Stimulated activated CD8-positive, alpha-beta memory T cell treated with anti-CD3 and anti-CD28 coated beads, Interleukin-4, amount 100 ng/mL, for 48 hours (primary cell): ENCODE measurements around the gene ALOX15.
"Not testable (repeated sequence)": the region's sequence is repeated elsewhere in the genome, so short reads cannot be mapped to it uniquely, and the experiment has no call there.

Source experiments
- DNase-seq: peaks from one replicate; pipeline ENCODE4 v3.0.0-alpha.2; 2020

Gene ALOX15

DNA sequence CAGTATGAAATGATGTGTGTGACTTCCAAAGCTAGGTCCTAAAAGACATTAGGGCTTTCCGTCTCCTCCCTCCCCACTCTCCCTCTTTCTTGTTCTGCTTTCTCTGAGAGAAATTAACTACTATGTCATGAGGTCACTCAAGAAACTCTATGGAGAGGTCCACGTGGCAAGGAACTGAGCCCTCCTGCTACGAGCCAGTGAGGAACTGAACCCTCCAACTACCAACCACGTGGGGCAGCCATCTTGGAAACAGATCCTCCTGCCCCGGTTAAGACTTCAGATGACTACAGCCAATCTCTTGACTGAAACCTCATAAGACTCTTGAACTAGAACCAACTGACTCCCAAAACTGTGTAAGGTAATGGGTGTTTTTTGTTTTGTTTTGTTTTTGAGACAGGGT lies 4.2 kb upstream of the ALOX15 start:
- DNase-seq: no peak

DNA sequence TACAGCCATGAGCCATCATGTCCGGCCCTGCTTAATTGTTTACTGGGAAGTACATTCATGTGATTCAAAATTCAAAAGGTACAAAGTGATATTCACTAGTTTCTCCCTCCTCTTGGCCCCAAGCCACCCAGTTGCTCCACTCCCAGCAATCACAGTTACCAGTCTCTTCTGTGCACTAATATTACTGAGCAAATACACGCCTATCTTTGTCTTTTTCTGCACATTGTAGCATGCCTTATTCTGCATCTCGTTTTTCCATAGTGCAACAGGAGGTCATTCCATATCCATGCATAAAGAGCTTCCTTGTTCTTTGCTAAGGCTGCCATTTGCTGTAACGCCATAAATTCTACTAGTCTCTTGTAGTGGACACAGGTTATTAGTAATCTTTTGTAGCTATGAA lies 2.2 kb upstream of the ALOX15 start:
- DNase-seq: no peak

DNA sequence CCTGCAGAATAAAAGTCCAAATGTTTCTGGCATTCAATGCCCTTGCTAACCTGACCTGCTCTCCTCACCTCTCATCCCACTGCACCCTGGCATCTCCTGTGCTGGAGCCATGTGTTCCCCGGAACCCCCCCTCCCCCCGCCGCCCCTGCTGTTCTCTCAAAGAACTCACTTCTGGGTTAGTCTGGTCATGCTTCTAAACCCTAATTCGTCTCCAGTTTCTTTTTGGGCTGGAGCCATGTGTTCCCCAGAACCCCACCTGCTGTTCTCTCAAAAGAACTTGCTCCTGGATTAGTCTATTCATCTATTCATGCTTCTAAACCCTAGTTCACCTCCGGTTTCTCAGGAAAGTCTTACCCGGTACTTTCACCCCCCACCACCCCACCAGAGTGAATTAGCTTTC lies 808 bp upstream of the ALOX15 start:
- DNase-seq: no peak

DNA sequence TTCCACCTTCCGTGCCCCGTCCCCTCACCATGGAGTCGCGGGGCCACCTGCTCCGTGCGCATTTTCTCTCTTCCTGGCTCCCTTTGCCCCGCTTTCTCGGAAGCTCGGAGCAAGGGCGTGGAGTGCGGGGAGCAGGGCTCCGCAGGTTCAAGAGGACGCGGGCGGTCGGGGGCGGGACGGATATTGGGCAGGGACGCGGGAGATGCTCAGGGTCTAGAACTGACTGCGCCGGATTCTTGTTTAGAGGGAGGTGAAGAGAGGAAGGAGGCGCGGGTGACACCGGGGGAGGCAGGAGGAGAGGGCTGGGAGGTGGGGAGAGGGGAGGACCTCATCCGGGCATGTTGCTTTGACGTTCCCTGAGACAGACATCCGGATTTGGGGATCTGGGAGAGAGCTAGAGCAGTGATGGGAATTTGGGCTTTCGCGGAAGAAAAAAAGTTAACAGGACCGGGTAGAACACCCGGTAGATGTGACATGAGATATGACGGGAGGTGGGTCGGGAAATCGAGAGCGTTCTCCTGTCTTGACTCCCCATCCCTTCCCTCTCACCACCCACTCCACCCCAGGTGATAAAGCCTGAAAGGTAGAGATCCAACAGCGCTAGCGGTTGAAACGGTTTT lies 799 bp downstream of the ALOX15 start:
- not testable (repeated sequence) for DNase-seq

DNA sequence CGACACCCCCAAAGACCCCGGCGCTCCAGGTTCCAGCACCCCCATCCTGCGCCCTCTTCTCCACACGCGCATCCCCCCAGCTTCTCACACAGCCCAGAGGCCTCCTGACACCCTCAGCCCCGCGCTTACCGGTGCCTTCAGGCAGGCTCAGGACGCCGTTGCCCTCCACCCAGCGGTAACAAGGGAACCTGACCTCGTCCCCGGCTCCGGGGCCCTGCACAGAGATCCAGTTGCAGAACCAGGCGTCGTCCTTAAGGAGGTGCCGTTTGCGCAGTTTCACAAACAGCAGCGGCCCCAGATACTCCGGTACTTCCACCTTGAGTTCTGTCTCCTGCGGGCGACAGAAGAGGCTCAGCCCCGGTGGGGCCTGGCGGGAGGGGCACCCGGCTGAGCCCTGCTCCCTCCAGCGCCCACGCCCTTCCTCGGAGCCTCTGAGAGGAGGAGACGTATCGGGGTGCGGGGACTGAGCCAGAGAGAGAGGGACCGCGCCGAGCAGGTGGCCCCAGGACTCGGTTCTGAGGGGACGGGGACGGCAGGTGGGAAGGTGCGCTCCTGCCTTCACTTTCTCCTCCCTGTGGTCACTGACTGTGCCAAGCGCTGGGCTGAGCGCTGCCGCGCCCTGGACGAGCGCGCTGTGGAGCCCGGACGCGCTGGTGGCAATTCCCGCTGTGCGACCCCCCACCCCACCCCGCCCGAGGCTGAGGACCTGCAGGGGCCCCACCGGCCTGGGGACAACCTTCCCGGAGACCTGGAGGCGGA lies 2.0 kb downstream of the ALOX15 start:
- DNase-seq: peak; percentile 55

DNA sequence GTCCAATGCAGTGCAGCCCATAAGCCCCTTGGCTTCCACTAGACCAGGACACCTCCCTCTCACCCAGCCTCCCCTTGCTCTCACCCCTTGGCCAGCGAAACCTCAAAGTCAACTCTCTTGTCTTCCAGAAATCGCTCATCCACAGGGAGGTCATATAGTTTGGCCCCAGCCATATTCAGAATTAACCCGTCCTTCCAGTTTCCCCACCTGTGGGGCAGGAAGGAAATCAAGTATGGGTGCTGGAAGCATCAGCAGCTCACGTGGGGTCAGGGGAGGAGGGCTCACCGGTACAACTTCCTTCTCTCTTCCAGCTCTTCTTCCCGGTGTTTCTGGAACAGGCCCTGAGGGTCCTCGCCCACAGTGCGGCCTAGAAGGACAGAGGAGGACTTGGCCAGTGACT lies 2.7 kb downstream of the ALOX15 start:
- DNase-seq: not testable (repeated sequence)

DNA sequence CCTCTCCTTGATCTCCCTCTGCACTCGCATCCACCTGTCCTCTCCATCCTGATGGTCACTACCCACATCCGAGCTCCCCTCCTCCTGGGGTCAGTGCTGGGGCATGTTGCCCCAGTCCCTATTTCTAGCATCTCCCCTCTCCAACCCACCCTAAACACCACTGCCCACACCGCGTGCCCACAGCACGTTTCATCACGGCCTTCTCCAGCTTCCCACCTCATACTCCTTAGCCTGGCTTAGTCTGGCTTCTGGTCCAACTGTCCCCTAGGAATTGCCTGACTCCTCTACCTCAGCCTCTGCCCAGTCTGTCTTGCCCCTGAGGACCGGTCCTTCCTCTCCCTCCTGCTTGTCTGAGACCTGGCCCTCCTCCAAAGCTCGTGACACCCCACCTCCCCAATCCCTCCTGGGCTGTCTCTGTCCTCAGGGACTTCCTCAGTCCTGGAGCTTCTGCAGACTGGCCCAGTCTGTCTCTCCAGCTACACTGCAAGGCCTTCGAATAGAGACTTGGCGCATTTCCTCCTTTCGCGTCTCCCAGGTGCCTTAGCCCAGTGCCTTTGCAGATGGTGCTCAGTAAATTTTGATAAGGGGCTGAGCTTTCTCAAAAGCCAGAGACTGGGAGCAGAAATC lies 4.9 kb downstream of the ALOX15 start:
- no peak for DNase-seq

DNA sequence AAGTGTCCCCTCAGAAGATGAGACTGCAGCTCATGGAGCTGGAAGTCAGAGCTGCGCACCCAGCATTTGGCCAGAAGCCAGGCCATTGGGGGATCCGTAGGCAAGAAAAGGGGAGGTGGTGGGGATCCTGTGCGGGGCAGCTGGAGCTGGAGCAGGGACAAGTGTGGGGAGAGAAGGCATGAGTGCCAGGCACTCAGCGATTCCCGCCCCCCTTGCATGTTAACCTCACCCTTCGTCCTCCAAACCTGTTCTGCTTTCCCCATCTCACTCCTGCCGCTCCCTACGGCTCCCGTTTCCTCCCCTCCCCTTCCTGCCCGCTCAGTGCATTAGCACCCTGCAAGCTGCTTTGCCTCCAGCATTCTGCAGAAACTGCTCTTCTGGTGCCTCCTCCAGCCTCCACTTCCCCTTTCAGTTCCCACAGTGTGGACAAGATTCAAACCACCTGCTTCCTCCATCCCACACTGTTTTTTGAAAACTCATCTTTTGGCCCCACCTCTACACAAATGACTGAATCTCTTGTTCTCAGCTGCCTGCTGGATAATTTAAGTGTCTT lies 5.6 kb downstream of the ALOX15 start:
- DNase-seq: peak; percentile 28

DNA sequence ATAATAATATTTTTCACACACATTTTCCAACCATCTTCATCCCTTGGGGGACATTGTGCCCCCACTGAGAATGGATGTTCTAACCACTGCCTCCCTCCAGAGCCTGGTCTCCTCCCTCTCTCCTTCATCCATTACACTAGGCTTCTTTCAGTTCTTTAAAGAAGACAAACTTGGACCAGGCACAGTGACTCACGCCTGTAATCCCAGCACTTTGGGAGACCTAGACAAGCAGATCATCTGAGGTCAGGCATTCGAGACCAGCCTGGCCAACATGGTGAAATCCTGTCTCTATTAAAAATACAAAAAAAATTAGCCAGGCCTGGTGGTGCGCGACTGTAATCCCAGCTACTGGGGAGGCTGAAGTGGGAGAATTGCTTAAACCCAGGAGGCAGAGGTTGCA lies 6.5 kb downstream of the ALOX15 start:
- no peak for DNase-seq

DNA sequence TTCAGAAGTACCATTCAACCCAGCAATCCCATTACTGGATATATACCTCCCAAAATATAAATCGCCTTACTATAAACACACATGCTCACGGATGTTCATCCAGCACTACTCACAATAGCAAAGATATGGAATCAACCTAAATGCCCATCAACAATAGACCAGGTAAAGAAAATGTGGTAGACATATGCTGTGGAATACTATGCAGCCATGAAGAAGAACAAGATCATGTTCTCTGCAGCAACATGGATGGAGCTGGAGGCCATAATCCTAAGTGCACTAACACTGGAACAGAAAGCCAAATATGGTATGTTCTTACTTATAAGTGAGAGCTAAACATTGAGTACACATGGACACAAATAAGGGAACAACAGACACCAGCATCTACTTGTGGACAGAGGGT lies 7.8 kb downstream of the ALOX15 start:
- DNase-seq: no peak

DNA sequence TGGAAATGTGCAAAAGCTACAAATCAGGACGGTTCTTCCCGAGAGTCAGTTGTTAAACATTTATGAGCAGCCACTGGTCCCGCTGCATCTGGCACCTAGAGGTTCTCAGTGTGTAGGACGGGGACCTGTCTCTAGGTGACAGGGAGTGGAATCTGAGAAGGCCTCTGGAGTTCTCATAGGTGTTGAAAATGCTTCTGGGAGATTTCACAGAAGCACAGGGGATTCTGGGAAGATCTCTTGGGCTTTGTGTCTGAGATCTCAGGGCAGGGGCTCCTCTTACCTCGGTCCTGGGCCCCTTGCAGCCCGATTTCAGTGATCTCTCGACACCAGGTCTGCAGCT lies 8.9 kb downstream of the ALOX15 start:
- no peak for DNase-seq

DNA sequence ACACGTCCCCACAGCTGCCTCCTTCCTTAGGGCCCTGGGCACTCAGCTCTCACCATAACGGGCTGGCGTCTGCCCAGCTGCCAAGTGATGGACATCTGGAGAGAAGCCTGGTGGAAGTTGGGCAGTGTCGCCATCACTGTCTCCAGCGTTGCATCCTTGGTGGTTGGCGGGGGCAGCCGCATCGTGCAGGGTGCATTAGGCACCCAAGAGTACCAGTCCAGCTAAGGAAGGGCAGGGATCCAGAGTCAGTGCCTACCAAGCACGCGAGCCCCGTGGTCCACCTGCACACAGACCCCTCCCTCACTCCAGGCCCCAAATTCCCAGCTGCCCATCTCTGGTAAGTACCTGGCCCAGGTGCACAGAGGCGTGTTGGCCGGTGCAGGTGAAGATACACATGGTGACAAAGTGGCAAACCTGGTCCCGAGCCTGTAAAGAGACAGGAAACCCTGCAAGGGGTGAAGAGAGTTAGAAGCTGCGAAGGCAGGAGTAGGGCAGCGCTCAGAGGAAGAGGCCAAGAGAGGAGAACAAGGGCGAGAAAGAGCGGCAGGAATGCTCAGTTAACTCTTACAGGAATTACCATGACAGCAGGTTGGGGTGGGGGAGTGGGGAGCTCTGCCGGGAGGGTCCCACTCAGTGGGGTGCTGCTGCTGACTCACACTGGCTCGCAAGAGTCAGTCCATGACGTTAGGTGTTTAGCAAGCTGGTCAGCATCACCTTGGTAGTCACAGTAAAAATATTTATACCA lies 9.5 kb downstream of the ALOX15 start:
- DNase-seq: no peak

DNA sequence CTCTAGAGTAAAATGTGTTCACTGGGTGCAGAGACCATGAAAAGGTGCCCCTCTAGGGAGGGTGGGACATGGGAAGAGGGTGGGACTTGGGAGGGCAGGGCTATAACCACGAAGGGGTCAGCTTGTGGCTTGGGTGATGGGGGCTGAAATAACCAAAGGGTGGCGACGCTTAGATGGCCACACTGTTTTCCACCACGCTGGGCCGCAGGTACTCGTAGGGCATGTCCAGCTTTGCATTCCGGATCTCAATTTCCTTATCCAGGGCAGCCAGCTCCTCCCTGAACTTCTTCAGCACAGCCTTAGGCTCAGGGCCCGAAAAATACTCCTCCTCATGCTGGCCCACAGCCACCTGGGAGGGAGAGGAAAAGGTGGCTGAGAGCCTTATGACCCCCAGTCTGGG lies 10.0 kb downstream of the ALOX15 start:
- DNase-seq: no peak

DNA sequence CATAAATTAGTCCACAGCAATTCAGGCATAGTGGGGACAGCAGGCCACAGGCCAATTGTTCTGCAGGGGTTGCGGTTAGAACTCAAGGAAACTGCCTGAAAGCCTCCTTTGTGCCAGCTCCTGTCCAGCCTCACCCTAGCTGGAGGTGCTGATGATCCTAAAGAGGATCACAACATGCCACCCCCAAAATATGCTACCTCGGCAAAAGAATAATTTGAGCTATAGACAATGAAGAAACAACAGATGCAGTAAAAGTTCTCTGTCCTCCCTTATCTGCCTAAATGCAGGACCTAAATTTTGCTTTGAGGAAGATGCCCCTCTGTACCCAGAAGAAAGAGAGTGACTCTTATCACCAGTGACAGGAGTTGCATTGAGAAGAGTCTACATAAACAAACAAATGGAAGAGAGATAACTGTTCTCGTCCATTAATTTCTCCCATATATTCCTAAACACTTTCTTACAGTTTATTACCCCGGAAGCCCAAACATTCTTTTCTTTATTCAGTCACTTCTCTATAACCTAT lies 14.7 kb downstream of the ALOX15 start:
- no peak for DNase-seq

DNA sequence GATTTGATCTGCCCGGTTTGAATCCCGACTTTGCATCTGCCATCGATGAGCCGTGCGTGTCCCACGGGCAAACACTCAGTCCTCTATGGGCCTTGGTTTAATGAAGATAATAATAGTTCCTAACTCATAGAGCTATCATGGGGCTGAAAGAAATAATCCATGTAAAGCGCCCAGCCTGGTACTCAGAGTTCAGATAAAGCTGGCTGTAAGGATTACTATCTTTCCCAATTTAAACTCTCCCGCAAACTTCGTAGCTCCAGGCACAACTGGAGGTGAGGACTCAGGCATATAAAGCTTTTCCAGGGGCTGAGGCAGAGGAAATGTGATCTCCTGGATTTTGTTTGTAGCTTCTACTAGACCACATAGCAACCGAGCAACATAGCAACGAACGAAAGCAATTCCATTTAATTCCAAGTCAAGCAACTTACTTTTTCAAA lies 16.3 kb downstream of the ALOX15 start:
- no peak for DNase-seq

DNA sequence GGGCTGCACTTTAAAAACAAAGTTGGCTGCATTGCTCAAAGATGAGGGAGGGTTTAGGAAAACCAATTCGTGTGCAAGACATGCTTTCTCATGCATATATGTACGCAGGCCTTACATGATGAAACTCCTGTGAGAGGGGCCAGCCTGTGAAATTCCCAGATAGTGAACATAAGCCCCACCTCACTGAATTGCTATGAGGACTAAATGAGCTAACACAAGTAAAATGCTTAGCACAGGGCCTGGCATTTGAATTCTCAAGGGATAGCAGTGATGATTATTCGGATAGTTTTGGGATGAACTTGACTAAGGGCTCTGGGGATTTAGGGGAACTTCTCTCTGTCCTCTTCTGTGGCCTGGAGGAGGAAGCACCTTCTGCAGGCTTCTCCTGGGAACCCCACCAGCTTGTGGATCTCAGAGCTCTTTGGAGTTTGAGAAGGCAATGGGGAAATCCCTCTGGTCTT lies 17.0 kb downstream of the ALOX15 start:
- not testable (repeated sequence) for DNase-seq

DNA sequence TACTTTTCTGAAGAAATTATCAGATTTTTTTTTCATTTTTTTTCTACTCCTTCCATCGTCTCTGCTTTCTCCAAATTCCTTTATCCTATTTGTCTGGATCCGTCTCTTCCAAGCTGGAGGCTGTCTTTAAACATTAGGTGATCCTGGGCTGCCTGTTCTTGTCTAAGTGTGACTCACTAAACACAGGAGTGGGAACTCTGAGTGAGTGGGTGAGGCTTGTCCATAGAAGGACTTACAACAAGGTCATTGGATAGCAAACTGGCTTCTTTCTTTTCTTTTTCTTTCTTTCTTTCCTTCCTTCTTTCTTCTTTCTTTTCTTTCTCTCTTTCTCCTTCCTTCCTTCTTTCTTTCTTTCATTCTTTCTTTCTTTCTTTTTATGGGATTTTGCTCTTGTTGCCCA lies 18.2 kb downstream of the ALOX15 start:
- no peak for DNase-seq

DNA sequence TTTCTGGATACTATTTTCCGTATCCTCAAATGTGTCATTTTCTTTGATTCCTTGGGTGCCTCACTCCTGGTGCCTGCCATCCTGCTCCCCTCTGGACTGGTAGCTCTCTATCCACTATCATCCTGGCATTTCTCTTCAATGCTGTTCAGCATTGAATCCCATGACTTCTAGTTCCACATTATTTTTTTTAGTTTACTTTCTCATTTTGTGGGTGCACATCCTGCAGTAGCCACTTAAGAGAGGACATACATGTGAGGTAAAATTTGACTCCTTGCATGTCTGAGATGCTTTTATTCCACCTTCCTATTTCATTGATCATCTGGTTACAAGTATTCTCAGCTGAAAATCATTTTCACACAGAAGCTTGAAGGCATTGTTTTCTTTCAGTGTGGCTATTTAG lies 19.1 kb downstream of the ALOX15 start:
- DNase-seq: no peak

DNA sequence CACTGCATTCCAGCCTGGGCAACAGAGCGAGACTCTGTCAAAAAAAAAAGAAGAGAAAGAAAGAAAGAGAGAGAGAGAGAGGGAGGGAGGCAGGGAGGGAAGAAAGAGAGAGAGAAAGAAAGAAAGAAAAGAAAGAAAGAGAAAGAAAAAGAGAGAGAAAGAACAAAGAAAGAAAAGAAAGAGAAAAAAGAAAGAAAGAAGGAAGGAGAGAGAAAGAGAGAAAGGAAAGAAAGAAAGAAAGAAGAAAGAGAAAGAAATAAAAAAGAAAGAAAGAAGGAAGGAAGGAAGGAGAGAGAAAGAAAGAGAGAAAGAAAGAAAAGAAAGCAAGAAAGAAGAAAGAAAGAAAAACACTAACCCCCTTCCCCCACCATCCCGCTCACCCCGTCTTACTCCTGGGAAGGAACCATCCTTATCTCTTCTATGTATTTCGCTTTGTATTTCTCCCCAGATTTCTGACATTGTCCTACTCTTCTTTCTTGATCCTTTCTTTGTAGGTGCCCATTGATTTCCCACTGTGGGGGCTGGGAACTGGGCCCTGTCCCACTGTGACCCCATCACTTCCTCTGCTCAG lies 20.9 kb downstream of the ALOX15 start:
- DNase-seq: no peak

DNA sequence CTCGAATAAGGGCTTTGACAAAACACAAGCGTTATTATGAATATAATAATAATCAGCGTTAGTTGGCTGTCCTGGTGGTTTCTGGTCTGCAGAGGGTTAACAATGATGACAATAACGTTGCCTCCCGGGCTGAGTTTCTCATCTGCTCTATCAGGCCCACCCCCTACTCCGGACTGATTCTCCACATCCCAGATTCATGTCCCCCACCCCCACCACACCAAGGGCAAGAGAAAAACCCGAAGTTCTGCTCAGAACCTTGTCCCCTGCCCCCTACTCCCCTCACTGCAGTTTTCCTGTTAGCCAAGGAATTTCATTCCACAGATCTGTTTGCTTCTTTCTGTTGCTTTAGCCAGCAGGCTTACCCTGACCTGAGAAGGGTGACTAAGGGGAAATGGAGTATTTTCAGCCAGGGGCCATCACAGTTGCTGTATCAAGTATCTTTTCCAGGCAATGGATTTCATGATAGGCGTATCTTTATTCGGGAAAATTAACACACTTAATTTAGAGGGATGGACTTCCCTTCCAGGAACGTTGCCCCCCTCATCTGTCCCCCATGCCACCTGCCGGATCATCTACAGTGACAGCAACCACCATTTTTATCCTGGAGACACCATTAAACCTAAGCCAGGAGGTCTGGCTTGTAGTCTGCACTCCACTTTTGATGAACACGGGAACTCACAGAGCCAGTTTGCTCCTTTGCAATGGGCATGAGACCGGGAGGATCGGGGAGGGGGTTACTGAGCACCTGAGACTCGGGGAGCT lies 23.7 kb downstream of the ALOX15 start:
- DNase-seq: no peak

DNA sequence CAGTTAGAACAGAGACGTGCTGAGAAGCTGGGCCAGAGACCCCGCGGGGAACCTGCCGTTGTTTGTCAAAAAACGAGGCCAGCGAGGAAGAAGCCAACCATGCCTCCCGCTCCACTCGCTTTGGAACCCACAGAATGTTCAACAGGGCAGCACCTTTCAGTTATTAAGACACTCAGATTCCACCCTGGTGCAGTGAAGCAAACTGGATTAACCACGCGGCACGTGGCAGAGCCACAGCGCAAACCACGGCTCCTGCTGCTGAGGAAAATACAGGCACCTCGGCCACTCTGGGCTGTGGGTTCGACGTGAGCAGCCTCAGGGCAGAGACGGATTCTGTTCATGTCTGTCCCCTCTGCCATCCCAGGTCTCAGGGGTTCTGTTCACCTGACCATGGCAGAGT lies 24.4 kb downstream of the ALOX15 start:
- DNase-seq: no peak

DNA sequence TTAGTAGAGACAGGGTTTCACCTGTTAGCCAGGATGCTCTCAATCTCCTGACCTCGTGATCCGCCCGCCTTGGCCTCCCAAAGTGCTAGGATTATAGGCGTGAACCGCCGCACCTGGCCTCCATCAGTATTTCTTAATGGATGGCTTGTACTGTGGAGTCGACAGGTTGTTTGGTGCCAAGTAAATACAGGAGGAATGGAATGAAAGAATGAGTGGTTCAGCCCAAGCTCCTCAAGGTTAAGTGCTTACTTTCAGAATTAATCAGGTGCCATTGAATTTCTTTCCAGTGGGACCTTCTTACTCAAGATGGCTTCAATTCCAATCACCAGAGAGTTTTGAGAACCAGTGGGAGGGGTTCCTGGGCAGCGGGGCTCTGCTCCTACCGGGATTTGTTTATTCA lies 25.0 kb downstream of the ALOX15 start:
- DNase-seq: no peak
